H9 (cell line): ENCODE measurements around the gene PTPRN2. TPM values are rescaled to one million over a fixed set of nuclear protein-coding genes. Genes with fewer than 3 reads are reported as not detected.

Experiments
- DNase-seq: peaks from one replicate; pipeline ENCODE4 v3.0.0-alpha.2; 2017
- H2AFZ ChIP-seq: one replicate; pipeline ENCODE4 v1.6.1; 2013; ENCODE audit warnings: mild to moderate bottlenecking, low read length, control low read depth, moderate library complexity
- H2AK5ac ChIP-seq: 2 replicates; pipeline ENCODE4 v1.6.1; 2013; ENCODE audit warnings: low read length, control low read depth, mixed read lengths; ENCODE audit not compliant: insufficient read length
- H2BK120ac ChIP-seq: one replicate; pipeline ENCODE4 v1.6.1; 2013; ENCODE audit warnings: low read depth, mild to moderate bottlenecking, low read length, control low read depth, inconsistent platforms; ENCODE audit not compliant: poor library complexity, severe bottlenecking
- H2BK12ac ChIP-seq: 2 replicates; pipeline ENCODE4 v1.6.1; 2013; ENCODE audit warnings: low read length, control low read depth, mixed read lengths, low read depth; ENCODE audit not compliant: insufficient read length
- H2BK15ac ChIP-seq: 2 replicates; pipeline ENCODE4 v1.6.1; 2013; ENCODE audit warnings: low read depth, low read length, control low read depth
- H2BK20ac ChIP-seq: one replicate; pipeline ENCODE4 v1.6.1; 2013; ENCODE audit warnings: low read depth, mild to moderate bottlenecking, low read length, control low read depth, inconsistent platforms; ENCODE audit not compliant: poor library complexity, severe bottlenecking
- H2BK5ac ChIP-seq: 2 replicates; pipeline ENCODE4 v1.6.1; 2013; ENCODE audit warnings: low read length, control low read depth, mixed read lengths; ENCODE audit not compliant: insufficient read length
- H3K14ac ChIP-seq: 2 replicates; pipeline ENCODE4 v1.6.1; 2013; ENCODE audit warnings: low read length, control low read depth; ENCODE audit not compliant: insufficient read depth
- H3K18ac ChIP-seq: 2 replicates; pipeline ENCODE4 v1.6.1; 2013; ENCODE audit warnings: low read depth, mild to moderate bottlenecking, mixed read lengths, low read length, control low read depth; ENCODE audit not compliant: insufficient read length
- H3K23ac ChIP-seq: 2 replicates; pipeline ENCODE4 v1.6.1; 2013; ENCODE audit warnings: low read length, control low read depth, mixed read lengths, low read depth; ENCODE audit not compliant: insufficient read length
- H3K23me2 ChIP-seq: 2 replicates; pipeline ENCODE4 v1.6.1; 2013; ENCODE audit warnings: low read depth, mild to moderate bottlenecking, mixed read lengths, low read length, control low read depth; ENCODE audit not compliant: insufficient read length, poor library complexity, severe bottlenecking
- H3K27ac ChIP-seq: 2 replicates; pipeline ENCODE4 v1.5.1; 2013; ENCODE audit warnings: low read length, control low read depth, mixed read lengths, low read depth; ENCODE audit not compliant: insufficient read length
- H3K27me3 ChIP-seq: 2 replicates; pipeline ENCODE4 v1.6.1; 2013; ENCODE audit warnings: low read length, control low read depth, inconsistent platforms; ENCODE audit not compliant: insufficient read depth
- H3K4ac ChIP-seq: 2 replicates; pipeline ENCODE4 v1.6.1; 2013; ENCODE audit warnings: low read depth, mild to moderate bottlenecking, control low read depth, inconsistent platforms, low read length, moderate library complexity
- H3K4me1 ChIP-seq: 2 replicates; pipeline ENCODE4 v1.6.1; 2013; ENCODE audit warnings: low read length, control low read depth, inconsistent platforms; ENCODE audit not compliant: insufficient read depth
- H3K4me2 ChIP-seq: 2 replicates; pipeline ENCODE4 v1.6.1; 2013; ENCODE audit warnings: low read length, control low read depth, mixed read lengths; ENCODE audit not compliant: insufficient read length, insufficient read depth
- H3K56ac ChIP-seq: 2 replicates; pipeline ENCODE4 v1.6.1; 2013; ENCODE audit warnings: low read depth, mild to moderate bottlenecking, mixed read lengths, low read length, control low read depth; ENCODE audit not compliant: insufficient read length
- H3K79me1 ChIP-seq: 2 replicates; pipeline ENCODE4 v1.6.1; 2013; ENCODE audit warnings: low read depth, mild to moderate bottlenecking, moderate library complexity, low read length, control low read depth, inconsistent platforms; ENCODE audit not compliant: insufficient read depth, poor library complexity, severe bottlenecking
- H3K79me2 ChIP-seq: 2 replicates; pipeline ENCODE4 v1.6.1; 2013; ENCODE audit warnings: low read length, control low read depth, inconsistent platforms; ENCODE audit not compliant: insufficient read depth
- H3K9ac ChIP-seq: 2 replicates; pipeline ENCODE4 v1.6.1; 2013; ENCODE audit warnings: low read length, control low read depth, mixed read lengths; ENCODE audit not compliant: insufficient read length; ENCODE audit errors: extremely low read depth
- H3K9me3 ChIP-seq: one replicate; pipeline ENCODE4 v1.6.1; 2013; ENCODE audit warnings: low read depth, low read length, inconsistent platforms; ENCODE audit not compliant: control insufficient read depth
- H3T11ph ChIP-seq: one replicate; pipeline ENCODE4 v1.6.1; 2013; ENCODE audit warnings: mild to moderate bottlenecking, low read length, control low read depth, inconsistent platforms
- H4K20me1 ChIP-seq: one replicate; pipeline ENCODE4 v1.6.1; 2013; ENCODE audit not compliant: control insufficient read depth, insufficient read length, insufficient read depth
- H4K5ac ChIP-seq: 2 replicates; pipeline ENCODE4 v1.6.1; 2013; ENCODE audit warnings: low read depth, mild to moderate bottlenecking, mixed read lengths, low read length, control low read depth; ENCODE audit not compliant: insufficient read length
- H4K8ac ChIP-seq: replicated peaks from 2 replicates; pipeline ENCODE4 v1.6.1; 2013; ENCODE audit warnings: low read length, control low read depth, mixed read lengths, low read depth; ENCODE audit not compliant: insufficient read length
- H4K91ac ChIP-seq: 2 replicates; pipeline ENCODE4 v1.6.1; 2013; ENCODE audit warnings: low read depth, mild to moderate bottlenecking, moderate library complexity, mixed read lengths, low read length, control low read depth; ENCODE audit not compliant: insufficient read length
- H3K27ac Mint-ChIP-seq, 3 experiments: 2 replicates in 2 of 3; 3 replicates in 1 of 3; pipeline ENCODE4 v1.8.0; 2020 to 2021; ENCODE audit warnings: mixed read lengths in 3 of 3, mild to moderate bottlenecking in 1 of 3, moderate library complexity in 1 of 3
- H3K27me3 Mint-ChIP-seq: 2 replicates; pipeline ENCODE4 v1.8.0; 2021; ENCODE audit warnings: low read depth, mild to moderate bottlenecking, moderate library complexity, mixed read lengths
- H3K36me3 Mint-ChIP-seq, 3 experiments: 2 replicates in 2 of 3; 3 replicates in 1 of 3; pipeline ENCODE4 v1.8.0; 2020 to 2021; ENCODE audit warnings: low read depth in 3 of 3, mixed read lengths in 3 of 3; ENCODE audit not compliant: insufficient read depth in 1 of 3
- H3K4me1 Mint-ChIP-seq, 2 experiments: 2 replicates each; pipeline ENCODE4 v1.8.0; 2020; ENCODE audit warnings: mixed read lengths in 2 of 2
- H3K4me3 Mint-ChIP-seq, 2 experiments: 2 replicates in 1 of 2; 3 replicates in 1 of 2; pipeline ENCODE4 v1.8.0; 2020 to 2021; ENCODE audit warnings: mild to moderate bottlenecking in 2 of 2, mixed read lengths in 2 of 2, moderate library complexity in 1 of 2
- H3K9me3 Mint-ChIP-seq, 2 experiments: 2 replicates in 1 of 2; 3 replicates in 1 of 2; pipeline ENCODE4 v1.8.0; 2020; ENCODE audit warnings: mild to moderate bottlenecking in 2 of 2, mixed read lengths in 2 of 2, moderate library complexity in 1 of 2
- WGBS: extraction: QIAGEN DNeasy Blood & Tissue Kit; methylation state at CpG from one replicate; pipeline ENCODE4 v1.1.7; 2013; ENCODE audit warnings: missing lambda C conversion rate, low lambda C conversion rate, mixed read lengths; ENCODE audit not compliant: insufficient read length; ENCODE audit errors: extremely low coverage; 5-methylcytosine and 5-hydroxymethylcytosine counted together
- total RNA-seq: library from RNA; stranded (reverse); gene quantifications from 2 replicates; pipeline ENCODE4 v1.2.1, GENCODE V29; 2021
- TF ChIP-seq, protein P1 (sequence below): fragments of 200-600 bp; sonication (generic); conservative IDR thresholded peaks from 3 replicates; pipeline ENCODE4 v1.8.0; 2021; ENCODE audit warnings: antibody characterized with exemption, mild to moderate bottlenecking

Gene PTPRN2
- total RNA-seq, 1 experiment from 2014 or later: 5.2 TPM

- WGBS: no CpG with 5 or more reads among the region's 1 CpG
- Mint-ChIP-seq H3K4me1 (peaks cover 34 to 39% of the 10 kb centered on the region in 2 experiments), H3K9me3 (no peaks in the 10 kb centered on the region), H3K36me3 (peaks cover 2 to 16% (median 14%) of the 10 kb centered on the region in 3 experiments; a peak in 6 of 7 replicates), H3K27ac (no peak overlapping the region), H3K4me3 (no peak overlapping the region), H3K27me3 (no peaks in the 10 kb centered on the region)
- no peaks in the 10 kb centered on the region for H3K79me1 ChIP-seq
- H3K23ac ChIP-seq: no peak overlapping the region
- H2BK15ac ChIP-seq: no peak overlapping the region
- H2BK12ac ChIP-seq: no peak overlapping the region
- peaks cover 6% of the 10 kb centered on the region for H3K4me1 ChIP-seq
- no peak overlapping the region for H2AFZ ChIP-seq
- H4K5ac ChIP-seq: no peak overlapping the region
- no peak overlapping the region for H2BK20ac ChIP-seq
- no peaks in the 10 kb centered on the region for H3K79me2 ChIP-seq
- no peak overlapping the region for H3K14ac ChIP-seq
- H3K56ac ChIP-seq: no peak overlapping the region
- no peak overlapping the region for H3K9ac ChIP-seq
- no peaks in the 10 kb centered on the region for H3K27me3 ChIP-seq
- no peak overlapping the region for H3K4me2 ChIP-seq
- H2BK5ac ChIP-seq: no peak overlapping the region
- no peaks in the 10 kb centered on the region for H3K23me2 ChIP-seq
- H3K4ac ChIP-seq: no peak overlapping the region
- no peak overlapping the region for H4K91ac ChIP-seq
- H3T11ph ChIP-seq: no peak overlapping the region
- TF ChIP-seq, protein P1, sequence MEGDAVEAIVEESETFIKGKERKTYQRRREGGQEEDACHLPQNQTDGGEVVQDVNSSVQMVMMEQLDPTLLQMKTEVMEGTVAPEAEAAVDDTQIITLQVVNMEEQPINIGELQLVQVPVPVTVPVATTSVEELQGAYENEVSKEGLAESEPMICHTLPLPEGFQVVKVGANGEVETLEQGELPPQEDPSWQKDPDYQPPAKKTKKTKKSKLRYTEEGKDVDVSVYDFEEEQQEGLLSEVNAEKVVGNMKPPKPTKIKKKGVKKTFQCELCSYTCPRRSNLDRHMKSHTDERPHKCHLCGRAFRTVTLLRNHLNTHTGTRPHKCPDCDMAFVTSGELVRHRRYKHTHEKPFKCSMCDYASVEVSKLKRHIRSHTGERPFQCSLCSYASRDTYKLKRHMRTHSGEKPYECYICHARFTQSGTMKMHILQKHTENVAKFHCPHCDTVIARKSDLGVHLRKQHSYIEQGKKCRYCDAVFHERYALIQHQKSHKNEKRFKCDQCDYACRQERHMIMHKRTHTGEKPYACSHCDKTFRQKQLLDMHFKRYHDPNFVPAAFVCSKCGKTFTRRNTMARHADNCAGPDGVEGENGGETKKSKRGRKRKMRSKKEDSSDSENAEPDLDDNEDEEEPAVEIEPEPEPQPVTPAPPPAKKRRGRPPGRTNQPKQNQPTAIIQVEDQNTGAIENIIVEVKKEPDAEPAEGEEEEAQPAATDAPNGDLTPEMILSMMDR: no peak
- no peak overlapping the region for H4K8ac ChIP-seq
- H2AK5ac ChIP-seq: no peak overlapping the region
- H3K18ac ChIP-seq: no peak overlapping the region
- H3K27ac ChIP-seq: no peak overlapping the region
- no peak overlapping the region for H2BK120ac ChIP-seq
- no peaks in the 10 kb centered on the region for H3K9me3 ChIP-seq
- no peaks in the 10 kb centered on the region for H4K20me1 ChIP-seq
- DNase-seq: no peak
Observed at GRCh38 chr7:158614700-158615099, 27.1 kb upstream of the PTPRN2 start.
